ENCODE results near the gene ALG14. TPM values are rescaled to one million over a fixed set of nuclear protein-coding genes. Genes with fewer than 3 reads are reported as not detected.

The ALG14 gene
- total RNA-seq, 1 experiment from 2014 or later: 5.7 TPM

- DNase-seq (ENCODE audit: low read depth, low spot score): no peak
- H3K27me3 ChIP-seq (ENCODE audit: insufficient read depth, low read length): no peaks in the 10 kb centered on the region
- peaks cover 0 to 16% of the 10 kb centered on the region in 2 experiments; a peak in 2 of 4 replicates for H3K4me1 ChIP-seq (ENCODE audit: control insufficient read depth in 1 of 2, insufficient read depth in 2 of 2, low read length in 2 of 2)
- H3K36me3 ChIP-seq (ENCODE audit: control insufficient read depth in 1 of 2, insufficient read depth in 2 of 2, low read length in 2 of 2): no peaks in the 10 kb centered on the region; a peak in 1 of 4 replicates
- H3K9me3 ChIP-seq (ENCODE audit: control insufficient read depth in 1 of 2, insufficient read depth in 1 of 2, low read depth in 1 of 2, low read length in 2 of 2): no peaks in the 10 kb centered on the region
- H3K9ac ChIP-seq (ENCODE audit: low read length): no peak overlapping the region
- H3K9me2 ChIP-seq (ENCODE audit: insufficient read depth): no peaks in the 10 kb centered on the region
- no peak overlapping the region for H3K4me2 ChIP-seq (ENCODE audit: low read length)
- no peak overlapping the region for H3K4me3 ChIP-seq (replicated peaks in 1 of 2; ENCODE audit: low read depth in 1 of 2, low read length in 2 of 2)
- intact Hi-C loops (cut with micrococcal nuclease): no loop called here
- TF ChIP-seq YY1 (IDR thresholded peaks at IDR 0.05; ENCODE audit: extremely low read depth, insufficient replicate concordance, low read depth, low read length) (no peak), POLR2AphosphoS5 (IDR thresholded peaks at IDR 0.05; ENCODE audit: low read depth, low read length) (no peak), SRF (IDR thresholded peaks at IDR 0.05; ENCODE audit: low read depth) (no peak), TCF7L2 (IDR thresholded peaks at IDR 0.05; ENCODE audit: borderline replicate concordance, extremely low read depth, insufficient read depth, insufficient read length) (no peak), CTCF (IDR thresholded peaks at IDR 0.05 in 2 of 3, conservative IDR thresholded peaks at IDR 0.05 in 1 of 3; ENCODE audit: borderline replicate concordance in 1 of 3, insufficient read depth in 1 of 3, low read depth in 2 of 3, low read length in 2 of 3) (no peak), EZH2phosphoT487 (IDR thresholded peaks at IDR 0.05; ENCODE audit: borderline replicate concordance) (no peak), REST (IDR thresholded peaks at IDR 0.05; ENCODE audit: low read depth) (no peak), EZH2 (IDR thresholded peaks at IDR 0.05) (no peak), ATF3 (IDR thresholded peaks at IDR 0.05) (no peak), JUND (IDR thresholded peaks at IDR 0.05) (no peak), CEBPB (IDR thresholded peaks at IDR 0.05; ENCODE audit: low read depth) (no peak), FOSL1 (IDR thresholded peaks at IDR 0.05; ENCODE audit: low read depth) (no peak), MAX (IDR thresholded peaks at IDR 0.05) (no peak), ELF1 (IDR thresholded peaks at IDR 0.05; ENCODE audit: borderline replicate concordance, low read depth) (no peak), POLR2A (IDR thresholded peaks at IDR 0.05; ENCODE audit: borderline replicate concordance, extremely low read depth, insufficient read depth, insufficient read length) (no peak), EGR1 (IDR thresholded peaks at IDR 0.05; ENCODE audit: low read depth) (no peak)
- no peak for ATAC-seq
- CTCF ChIA-PET: no interaction called here
- no TSS peak for BruUV-seq (replicated peaks)
- H3K79me2 ChIP-seq (ENCODE audit: insufficient read depth, low read length): no peaks in the 10 kb centered on the region
- POLR2A ChIA-PET: no interaction called here
- no peak overlapping the region for H2AFZ ChIP-seq (ENCODE audit: low read depth, low read length, poor library complexity, severe bottlenecking)
- RAD21 ChIA-PET (ENCODE audit: low non-redundant PET in 1 of 2, low total read pairs in 2 of 2, uncharacterized antibody in 2 of 2, unreplicated experiment in 2 of 2): no interaction called here
- H3K27ac ChIP-seq (ENCODE audit: low read depth, low read length): no peak overlapping the region
- no peaks in the 10 kb centered on the region for H4K20me1 ChIP-seq (ENCODE audit: insufficient read depth)
Observed at GRCh38 chr1:95067568-95067967, 5.2 kb downstream of the ALG14 start.

Data from HCT116 (cell line).